GM12878 (cell line): ENCODE results near the gene HNF4A. TPM values are rescaled to one million over a fixed set of nuclear protein-coding genes. Genes with fewer than 3 reads are reported as not detected.

Source experiments
- ATAC-seq: fragments of 200-7000 bp; cut with Tn5 transposase; 3 replicates; pipeline ENCODE4 v1.9.1; 2020; ENCODE audit warnings: mild to moderate bottlenecking, moderate library complexity
- BruUV-seq: library from RNA; stranded (reverse); fragments of 400-500 nt; replicated peaks from 2 replicates; lab custom pipeline; 2021; lab: Mats Ljungman, UMichigan
- CTCF ChIA-PET: fragments of 300-600 bp; sonication (Branson Sonifier 250); formaldehyde crosslinking; extraction: SDS; loops from one replicate; lab custom pipeline; 2021; ENCODE audit warnings: inconsistent platforms; lab: Yijun Ruan, JAX
- POLR2A ChIA-PET: fragments of 350-600 bp; formaldehyde crosslinking; extraction: SDS; loops from one replicate; lab custom pipeline; 2021; ENCODE audit warnings: inconsistent platforms; lab: Charles Lee
- RAD21 ChIA-PET: fragments of 300-600 bp; sonication (Branson Sonifier 250); formaldehyde crosslinking; loops from one replicate; lab custom pipeline; 2023; ENCODE audit warnings: antibody characterized with exemption; ENCODE audit not compliant: unreplicated experiment; lab: Charles Lee
- SMC1A ChIA-PET: fragments of 300-600 bp; sonication (Branson Sonifier 250); formaldehyde crosslinking; loops from one replicate; lab custom pipeline; 2023; ENCODE audit not compliant: unreplicated experiment, uncharacterized antibody; lab: Charles Lee
- DNase-seq: peaks from one replicate; pipeline ENCODE4 v3.0.0-alpha.2; 2011; ENCODE audit warnings: low read depth, low spot score
- FAIRE-seq: peaks from 3 replicates; lab custom pipeline; 2011; peaks lifted over from hg19 to GRCh38; lab: Jason Lieb, UNC
- H2AFZ ChIP-seq: 2 replicates; pipeline ENCODE4 v1.6.0; 2011; ENCODE audit warnings: low read depth, low read length, control low read depth; ENCODE audit not compliant: control insufficient read depth
- H3K27ac ChIP-seq: 2 replicates; pipeline ENCODE4 v1.5.1; 2011; ENCODE audit warnings: control low read depth; ENCODE audit not compliant: control insufficient read depth, insufficient read depth
- H3K27me3 ChIP-seq, 2 experiments: replicated peaks in 1 of 2; 2 replicates each; pipeline versions ENCODE4 v1.6.0 to v1.6.1; 2011; ENCODE audit warnings: low read length in 1 of 2; ENCODE audit not compliant: control insufficient read depth in 2 of 2, insufficient read depth in 2 of 2
- H3K36me3 ChIP-seq, 2 experiments: 2 replicates each; pipeline ENCODE4 v1.5.1; 2011; ENCODE audit warnings: low read length in 1 of 2; ENCODE audit not compliant: control insufficient read depth in 2 of 2, insufficient read depth in 2 of 2
- H3K4me1 ChIP-seq: 2 replicates; pipeline ENCODE4 v1.6.1; 2011; ENCODE audit warnings: mild to moderate bottlenecking, low read length, moderate library complexity, mixed read lengths; ENCODE audit not compliant: control insufficient read depth, insufficient read depth
- H3K4me2 ChIP-seq: 2 replicates; pipeline ENCODE4 v1.6.0; 2011; ENCODE audit warnings: control low read depth; ENCODE audit not compliant: control insufficient read depth, insufficient read depth
- H3K4me3 ChIP-seq: fragments of 200-600 bp; sonication (generic); 2 replicates; pipeline ENCODE4 v1.5.1; 2016
- H3K79me2 ChIP-seq: 2 replicates; pipeline ENCODE4 v1.6.0; 2011; ENCODE audit warnings: low read length; ENCODE audit not compliant: control insufficient read depth, insufficient read depth
- H3K9ac ChIP-seq: 2 replicates; pipeline ENCODE4 v1.8.0; 2011; ENCODE audit warnings: low read length, control low read depth, mixed read lengths; ENCODE audit not compliant: control insufficient read depth, insufficient read depth
- H3K9me3 ChIP-seq: replicated peaks from 3 replicates; pipeline ENCODE4 v1.5.1; 2011; ENCODE audit warnings: mild to moderate bottlenecking, low read length; ENCODE audit not compliant: control insufficient read depth, insufficient read depth
- H4K20me1 ChIP-seq: 2 replicates; pipeline ENCODE4 v1.6.0; 2011; ENCODE audit not compliant: control insufficient read depth, insufficient read depth
- BCL11A ChIP-seq: IDR thresholded peaks from 2 replicates; pipeline ENCODE4 v1.6.1; 2011; ENCODE audit warnings: low read depth, low read length
- GATAD2B ChIP-seq: fragments of 450-650 bp; conservative IDR thresholded peaks from 2 replicates; pipeline ENCODE4 v1.6.1; 2017; ENCODE audit warnings: low read depth, mild to moderate bottlenecking, moderate library complexity
- HSF1 ChIP-seq: fragments of 150-350 bp; IDR thresholded peaks from 2 replicates; pipeline ENCODE4 v1.6.1; 2014; ENCODE audit warnings: mild to moderate bottlenecking, low read depth, low read length
- JUNB ChIP-seq: IDR thresholded peaks from 2 replicates; pipeline ENCODE4 v1.6.1; 2016; ENCODE audit warnings: antibody characterized with exemption, mild to moderate bottlenecking
- MEF2A ChIP-seq: IDR thresholded peaks from 2 replicates; pipeline ENCODE4 v1.6.1; 2011; ENCODE audit warnings: low read depth, mild to moderate bottlenecking, low read length, moderate library complexity; ENCODE audit not compliant: insufficient read depth
- PAX8 ChIP-seq: fragments of 450-650 bp; IDR thresholded peaks from 2 replicates; pipeline ENCODE4 v1.6.1; 2017; ENCODE audit warnings: mild to moderate bottlenecking, moderate library complexity
- SMARCA5 ChIP-seq: fragments of 450-650 bp; IDR thresholded peaks from 2 replicates; pipeline ENCODE4 v1.6.1; 2017; ENCODE audit warnings: mild to moderate bottlenecking
- SMC3 ChIP-seq: IDR thresholded peaks from 2 replicates; pipeline ENCODE4 v1.6.1; 2011; ENCODE audit warnings: low read length, improper control_type of control experiment, borderline replicate concordance
- TAF1 ChIP-seq: IDR thresholded peaks from 2 replicates; pipeline ENCODE4 v1.6.1; 2011; ENCODE audit warnings: mild to moderate bottlenecking, low read depth, low read length, borderline replicate concordance
- TCF3 ChIP-seq: IDR thresholded peaks from 2 replicates; pipeline ENCODE4 v1.6.1; 2012; ENCODE audit warnings: low read depth, mild to moderate bottlenecking, low read length, borderline replicate concordance; ENCODE audit not compliant: insufficient read depth
- ZBTB40 ChIP-seq: fragments of 450-650 bp; IDR thresholded peaks from 2 replicates; pipeline ENCODE4 v1.6.1; 2016; ENCODE audit warnings: mild to moderate bottlenecking, moderate library complexity, borderline replicate concordance
- ZSCAN29 ChIP-seq: fragments of 450-650 bp; IDR thresholded peaks from 2 replicates; pipeline ENCODE4 v1.6.1; 2017; ENCODE audit warnings: mild to moderate bottlenecking, moderate library complexity
- whole genome bisulfite sequencing: methylation state at CpG from one replicate; pipeline ENCODE4 v1.1.6; 2016; ENCODE audit warnings: low lambda C conversion rate; ENCODE audit not compliant: insufficient replicate concordance, insufficient coverage; ENCODE audit errors: missing lambda C conversion rate; 5-methylcytosine and 5-hydroxymethylcytosine counted together
- in situ Hi-C: fragments of 300-500 bp; cut with MboI; formaldehyde crosslinking; loops from 9 replicates; pipeline ENCODE4 v1.14.3; 2018; ENCODE audit warnings: mixed read lengths
- intact Hi-C: fragments of 100-400 bp; cut with micrococcal nuclease; formaldehyde crosslinking; loops from one replicate; pipeline ENCODE4 v1.14.2; 2022; ENCODE audit not compliant: unreplicated experiment
- polyA plus RNA-seq, 11 experiments: library from polyadenylated mRNA; depleted of rRNA in 4 of 11; unstranded in 6 of 11; stranded (reverse) in 5 of 11; fragments of >200 nt; fragmentation: Nextera tagmentation in 4 of 11; fragmentation: Illumina TruSeq in 1 of 11; extraction: Ambion mirVana in 4 of 11; extraction: Trizol in 1 of 11; gene quantifications; 1 replicate in 1 of 11; 2 replicates in 10 of 11; pipeline versions ENCODE4 v1.2.1 to v1.2.3, GENCODE V29; 2011 to 2016; ENCODE audit warnings: inconsistent platforms in 2 of 11, missing spikeins in 2 of 11, low read depth in 1 of 11
- total RNA-seq, 4 experiments: library from RNA; depleted of rRNA in 3 of 4; stranded (reverse); fragments of >200 nt in 3 of 4; fragmentation: Illumina TruSeq in 1 of 4; extraction: Trizol in 1 of 4; gene quantifications; 2 replicates each; pipeline versions ENCODE4 v1.2.1 to v1.2.3, GENCODE V29; 2013 to 2021

Gene HNF4A
- total and polyA plus RNA-seq, 10 of the 15 experiments (the other 5 are each of a cell fraction or from before 2014, with no cell fraction given): 0.21 TPM; not detected in 9

DNA sequence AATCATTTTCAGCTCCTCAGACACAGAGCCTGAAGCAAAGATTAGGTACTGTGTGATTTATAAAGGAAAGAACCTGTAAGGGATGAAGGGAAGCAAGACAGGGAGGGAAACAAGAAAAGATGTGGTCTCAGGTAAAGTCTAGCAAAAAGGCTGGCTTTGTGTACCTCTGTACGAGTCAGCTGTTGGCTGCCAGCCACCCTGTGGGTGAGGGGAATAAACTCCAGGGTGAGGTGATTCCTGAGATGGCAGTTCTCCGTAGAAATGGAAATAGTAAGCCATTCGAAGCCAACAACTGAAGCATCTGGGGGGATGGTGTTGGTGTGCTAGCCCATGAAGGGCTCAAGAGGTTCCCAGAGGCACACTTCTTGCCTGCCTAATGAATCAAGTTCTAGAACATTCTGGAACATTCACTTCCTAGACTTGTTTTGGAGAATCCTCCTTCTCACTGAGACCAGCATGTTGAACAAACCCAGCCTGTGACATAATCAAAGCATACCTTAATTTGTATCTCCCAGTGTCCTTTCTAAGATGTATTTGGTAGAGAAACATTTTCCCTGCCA, 109.6 kb downstream of the HNF4A start:
- in situ Hi-C loops: no loop called here
- ChIA-PET RAD21 (no interaction called here), POLR2A (no interaction called here), SMC1A (no interaction called here), CTCF (interaction anchor here (0.7 to 1.3 kb wide), 2 partner anchors 145 to 154 kb away, joined by 3 read pairs; partner anchors contain the start of gene FITM2)
- Histone ChIP-seq H3K4me3 (no peak overlapping the region), H3K9ac (no peak overlapping the region), H3K36me3 (no peaks in the 10 kb centered on the region), H2AFZ (no peak overlapping the region), H4K20me1 (no peaks in the 10 kb centered on the region), H3K79me2 (no peaks in the 10 kb centered on the region), H3K27me3 (no peaks in the 10 kb centered on the region; a peak in 1 of 4 replicates), H3K4me2 (no peak overlapping the region), H3K4me1 (no peaks in the 10 kb centered on the region), H3K27ac (no peak overlapping the region), H3K9me3 (no peaks in the 10 kb centered on the region)
- 8% methylated on average over 3 of the region's 3 CpGs for WGBS
- TF ChIP-seq PAX8 (no peak), HSF1 (peak; percentile 78; the same call in 1 of the 2 replicates), TAF1 (no peak)
- intact Hi-C loops: no loop called here
- ATAC-seq (no peak), FAIRE-seq (no peak), DNase-seq (no peak)
- BruUV-seq: no TSS peak

DNA sequence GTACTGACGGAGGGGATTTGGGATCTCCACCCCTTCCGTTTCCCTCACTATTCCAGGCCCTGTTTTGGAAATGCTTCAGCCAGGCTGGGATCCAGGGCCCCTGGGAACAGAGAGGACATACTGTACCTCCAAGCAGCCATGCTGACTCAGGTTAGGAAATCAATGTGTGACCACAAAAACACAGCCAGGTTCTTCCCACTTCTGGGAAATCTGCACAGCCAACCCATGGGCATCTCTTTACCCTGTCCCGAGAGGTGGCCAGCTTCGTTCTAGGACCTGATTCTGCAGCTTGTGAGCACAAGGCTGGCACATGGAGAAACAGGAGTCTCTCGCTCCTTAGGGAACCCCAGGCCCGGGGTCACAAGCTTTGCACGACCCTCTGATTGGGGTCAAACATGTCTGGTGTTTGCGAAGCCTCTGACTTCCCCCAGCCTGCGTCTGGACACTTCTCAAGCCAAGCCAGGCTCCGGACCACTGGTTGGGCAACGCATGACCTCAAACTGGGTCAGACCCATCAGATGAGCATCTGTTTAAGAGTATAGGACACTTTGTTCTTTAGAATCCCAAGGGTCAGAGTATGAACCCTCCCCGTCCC, 111.9 kb downstream of the HNF4A start:
- in situ Hi-C loops: no loop called here
- POLR2A ChIA-PET: no interaction called here
- Histone ChIP-seq H3K27ac (no peak overlapping the region), H3K9me3 (no peaks in the 10 kb centered on the region), H3K9ac (no peak overlapping the region), H2AFZ (no peak overlapping the region), H3K36me3 (no peaks in the 10 kb centered on the region), H3K4me1 (no peaks in the 10 kb centered on the region), H3K79me2 (no peaks in the 10 kb centered on the region), H3K4me2 (no peak overlapping the region), H4K20me1 (no peaks in the 10 kb centered on the region), H3K4me3 (no peak overlapping the region), H3K27me3 (no peaks in the 10 kb centered on the region; a peak in 1 of 4 replicates)
- intact Hi-C loops: no loop called here
- RAD21 ChIA-PET: interaction anchor here (1.0 to 2.1 kb wide), 2 partner anchors 34 to 217 kb away, joined by 3 to 4 read pairs; no protein-coding TSS in a partner anchor
- no peak for DNase-seq
- BruUV-seq: no TSS peak
- no peak for FAIRE-seq
- WGBS: 44% methylated on average over 12 of the region's 12 CpGs
- SMC1A ChIA-PET: interaction anchor here (1.5 kb wide), 1 partner anchor 111 kb away, joined by 4 read pairs; no protein-coding TSS in a partner anchor
- CTCF ChIA-PET: interaction anchor here (1.8 kb wide), 1 partner anchor 249 kb away, joined by 4 read pairs; no protein-coding TSS in a partner anchor
- no peak for ATAC-seq
- no peak for TF ChIP-seq TCF3
- TF ChIP-seq SMC3: no peak
- no peak for TF ChIP-seq BCL11A
- TF ChIP-seq MEF2A: no peak
- TF ChIP-seq JUNB: no peak
- no peak for TF ChIP-seq SMARCA5
- TF ChIP-seq ZBTB40: no peak
- TF ChIP-seq ZSCAN29: no peak
- no peak for TF ChIP-seq GATAD2B
